NB4 (cell line): Measurements from ENCODE around the gene ADGRG7.
"Not testable (repeated sequence)": the region's sequence is repeated elsewhere in the genome, so short reads cannot be mapped to it uniquely, and the experiment has no call there.

Source experiments
- CTCF ChIP-seq: IDR thresholded peaks from one replicate; pipeline ENCODE4 v1.5.1; 2012; ENCODE audit warnings: low read depth, low read length
- POLR2A ChIP-seq: IDR thresholded peaks from 2 replicates; pipeline ENCODE4 v1.6.1; 2011; ENCODE audit warnings: mild to moderate bottlenecking; ENCODE audit not compliant: insufficient read length; ENCODE audit errors: extremely low read depth
- TF ChIP-seq, protein P1 (sequence below): IDR thresholded peaks from 2 replicates; pipeline ENCODE4 v1.6.1; 2011; ENCODE audit warnings: low read depth, low read length

- TF ChIP-seq POLR2A, CTCF: not testable (repeated sequence)
- TF ChIP-seq, protein P1, sequence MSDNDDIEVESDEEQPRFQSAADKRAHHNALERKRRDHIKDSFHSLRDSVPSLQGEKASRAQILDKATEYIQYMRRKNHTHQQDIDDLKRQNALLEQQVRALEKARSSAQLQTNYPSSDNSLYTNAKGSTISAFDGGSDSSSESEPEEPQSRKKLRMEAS, result not testable (repeated sequence)
Observed at GRCh38 chr3:100582157-100582556, 27.2 kb upstream of the ADGRG7 start.
